ENCODE measurements around the gene ARMC3.
"Not testable (repeated sequence)": the region's sequence is repeated elsewhere in the genome, so short reads cannot be mapped to it uniquely, and the experiment has no call there.

ARMC3 gene

GRCh38 chr10:23060918-23061317 lies 133.1 kb downstream of the ARMC3 start:
- no peaks in the 10 kb centered on the region for H3K79me2 ChIP-seq
- H3K36me3 ChIP-seq (ENCODE audit: control insufficient read depth, insufficient read depth, low read length) = no peaks in the 10 kb centered on the region
- no peaks in the 10 kb centered on the region for H3K4me1 ChIP-seq
- H3K27ac ChIP-seq = no peak overlapping the region
- no peak overlapping the region for H2AFZ ChIP-seq
- H3K4me2 ChIP-seq (ENCODE audit: low read length) = no peak overlapping the region
- no peaks in the 10 kb centered on the region for H3K27me3 ChIP-seq (ENCODE audit: control insufficient read depth, insufficient read depth, low read length)
- no peaks in the 10 kb centered on the region for H3K9me3 ChIP-seq (ENCODE audit: control insufficient read depth, low read length)
- TF ChIP-seq, protein P1, sequence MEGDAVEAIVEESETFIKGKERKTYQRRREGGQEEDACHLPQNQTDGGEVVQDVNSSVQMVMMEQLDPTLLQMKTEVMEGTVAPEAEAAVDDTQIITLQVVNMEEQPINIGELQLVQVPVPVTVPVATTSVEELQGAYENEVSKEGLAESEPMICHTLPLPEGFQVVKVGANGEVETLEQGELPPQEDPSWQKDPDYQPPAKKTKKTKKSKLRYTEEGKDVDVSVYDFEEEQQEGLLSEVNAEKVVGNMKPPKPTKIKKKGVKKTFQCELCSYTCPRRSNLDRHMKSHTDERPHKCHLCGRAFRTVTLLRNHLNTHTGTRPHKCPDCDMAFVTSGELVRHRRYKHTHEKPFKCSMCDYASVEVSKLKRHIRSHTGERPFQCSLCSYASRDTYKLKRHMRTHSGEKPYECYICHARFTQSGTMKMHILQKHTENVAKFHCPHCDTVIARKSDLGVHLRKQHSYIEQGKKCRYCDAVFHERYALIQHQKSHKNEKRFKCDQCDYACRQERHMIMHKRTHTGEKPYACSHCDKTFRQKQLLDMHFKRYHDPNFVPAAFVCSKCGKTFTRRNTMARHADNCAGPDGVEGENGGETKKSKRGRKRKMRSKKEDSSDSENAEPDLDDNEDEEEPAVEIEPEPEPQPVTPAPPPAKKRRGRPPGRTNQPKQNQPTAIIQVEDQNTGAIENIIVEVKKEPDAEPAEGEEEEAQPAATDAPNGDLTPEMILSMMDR (IDR thresholded peaks at IDR 0.05) = no peak
- H3K9ac ChIP-seq = no peak overlapping the region
- H3K4me3 ChIP-seq (ENCODE audit: low read depth, low read length) = no peak overlapping the region

GRCh38 chr10:23063045-23063972 lies 135.5 kb downstream of the ARMC3 start:
- Histone ChIP-seq H3K4me3 (ENCODE audit: low read depth, low read length) (no peak overlapping the region), H3K9ac (no peak overlapping the region), H3K27me3 (ENCODE audit: control insufficient read depth, insufficient read depth, low read length) (no peaks in the 10 kb centered on the region), H3K79me2 (no peaks in the 10 kb centered on the region), H3K36me3 (ENCODE audit: control insufficient read depth, insufficient read depth, low read length) (no peaks in the 10 kb centered on the region), H2AFZ (no peak overlapping the region), H3K4me2 (ENCODE audit: low read length) (no peak overlapping the region), H3K9me3 (ENCODE audit: control insufficient read depth, low read length) (no peaks in the 10 kb centered on the region), H3K27ac (no peak overlapping the region), H3K4me1 (no peaks in the 10 kb centered on the region)
- TF ChIP-seq, protein P1 (IDR thresholded peaks at IDR 0.05) = no peak

DNA sequence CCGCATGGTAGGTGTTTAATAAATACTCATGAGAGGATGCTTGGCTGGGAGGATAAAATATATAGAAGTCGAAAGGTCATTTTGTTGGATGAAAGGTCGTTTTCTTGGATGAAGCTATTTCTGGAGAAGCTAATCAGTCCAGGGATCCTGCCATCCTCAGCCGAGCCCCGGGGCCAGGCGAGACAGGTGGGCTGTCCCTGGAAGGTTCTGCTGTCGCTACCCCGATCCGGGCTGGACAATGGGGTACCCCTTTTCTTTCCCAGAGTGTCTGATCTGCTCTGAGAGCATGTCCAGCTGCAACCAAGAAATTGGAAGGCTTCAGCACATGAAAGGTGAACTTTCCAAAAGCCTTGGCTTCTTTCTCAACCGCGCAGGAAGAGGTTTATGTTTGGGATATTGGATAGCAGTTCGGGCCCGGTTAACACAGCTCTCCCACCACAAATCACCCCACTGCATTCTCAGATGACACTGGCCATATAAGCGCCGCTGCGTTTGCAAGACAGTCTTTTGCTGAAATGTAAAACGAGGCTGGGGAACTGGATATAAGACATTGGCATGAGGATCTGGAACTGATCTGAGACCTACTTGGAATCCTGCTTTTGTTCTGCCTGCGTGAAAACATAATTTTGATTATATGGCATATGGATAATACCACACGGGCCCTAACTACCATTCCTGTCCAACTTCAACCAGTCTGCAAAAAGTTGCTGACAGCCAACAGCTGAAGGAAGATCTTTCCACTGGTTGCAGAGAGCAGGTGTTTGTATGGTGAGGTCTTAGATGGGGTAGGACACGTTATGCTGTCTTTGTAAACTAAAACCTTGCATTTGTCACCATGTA lies 136.3 kb downstream of the ARMC3 start:
- Histone ChIP-seq H3K27ac (no peak overlapping the region), H2AFZ (no peak overlapping the region), H3K4me1 (no peaks in the 10 kb centered on the region), H3K36me3 (ENCODE audit: control insufficient read depth, insufficient read depth, low read length) (no peaks in the 10 kb centered on the region), H3K27me3 (ENCODE audit: control insufficient read depth, insufficient read depth, low read length) (no peaks in the 10 kb centered on the region), H3K9me3 (ENCODE audit: control insufficient read depth, low read length) (no peaks in the 10 kb centered on the region), H3K79me2 (no peaks in the 10 kb centered on the region), H3K9ac (no peak overlapping the region), H3K4me2 (ENCODE audit: low read length) (no peak overlapping the region), H3K4me3 (ENCODE audit: low read depth, low read length) (no peak overlapping the region)
- TF ChIP-seq, protein P1 (IDR thresholded peaks at IDR 0.05) = no peak

DNA sequence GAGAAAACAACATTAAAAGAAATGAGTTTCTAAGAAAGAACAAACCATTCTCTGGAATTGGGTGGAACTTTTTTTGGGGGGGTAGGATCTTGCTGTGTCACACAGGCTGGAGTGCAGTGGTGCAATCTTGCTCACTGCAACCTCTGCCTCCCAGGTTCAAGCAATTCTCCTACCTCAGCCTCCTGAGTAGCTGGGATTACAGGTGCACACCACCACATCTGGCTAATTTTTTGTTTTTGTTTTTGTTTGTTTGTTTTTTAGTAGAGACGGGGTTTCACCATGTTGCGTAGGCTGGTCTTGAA lies 136.9 kb downstream of the ARMC3 start:
- H3K27ac ChIP-seq, H2AFZ ChIP-seq: not testable (repeated sequence)

GRCh38 chr10:23065181-23065948 lies 137.5 kb downstream of the ARMC3 start:
- H3K9ac ChIP-seq = no peak overlapping the region
- H3K27me3 ChIP-seq (ENCODE audit: control insufficient read depth, insufficient read depth, low read length) = no peaks in the 10 kb centered on the region
- H3K27ac ChIP-seq = no peak overlapping the region
- TF ChIP-seq, protein P1 (IDR thresholded peaks at IDR 0.05) = no peak
- H2AFZ ChIP-seq = no peak overlapping the region
- H3K9me3 ChIP-seq (ENCODE audit: control insufficient read depth, low read length) = no peaks in the 10 kb centered on the region
- H3K36me3 ChIP-seq (ENCODE audit: control insufficient read depth, insufficient read depth, low read length) = no peaks in the 10 kb centered on the region
- H3K4me3 ChIP-seq (ENCODE audit: low read depth, low read length) = no peak overlapping the region
- no peaks in the 10 kb centered on the region for H3K79me2 ChIP-seq
- no peaks in the 10 kb centered on the region for H3K4me1 ChIP-seq
- H3K4me2 ChIP-seq (ENCODE audit: low read length) = no peak overlapping the region

More for the DNA sequence above, 136.9 kb downstream of the ARMC3 start:
- H3K79me2 ChIP-seq; H3K4me2 ChIP-seq (ENCODE audit: low read length); H3K27me3 ChIP-seq (ENCODE audit: control insufficient read depth, insufficient read depth, low read length); H3K9ac ChIP-seq; H3K9me3 ChIP-seq (ENCODE audit: control insufficient read depth, low read length); H3K4me1 ChIP-seq; H3K4me3 ChIP-seq (ENCODE audit: low read depth, low read length); H3K36me3 ChIP-seq (ENCODE audit: control insufficient read depth, insufficient read depth, low read length): not testable (repeated sequence)

Measured in parathyroid adenoma (tissue), 2 donors.